Activated CD8-positive, alpha-beta T cell treated with anti-CD3 and anti-CD28 coated beads, Interleukin-2, amount 10 ng/mL, durations not matched to agents 7 days and 5 days (primary cell): ENCODE results near the gene YRDC. TPM values are rescaled to one million over a fixed set of nuclear protein-coding genes. Genes with fewer than 3 reads are reported as not detected.

Experiments used
- ATAC-seq: fragments of 150-1000 bp; cut with Tn5 transposase; one replicate; pipeline ENCODE4 v1.10.0; 2021; ENCODE audit warnings: moderate library complexity
- CTCF ChIA-PET: fragments of 350-600 bp; sonication (Branson Sonifier 250); formaldehyde crosslinking; loops from one replicate; lab custom pipeline; 2021; ENCODE audit warnings: antibody characterized with exemption; lab: Charles Lee
- POLR2A ChIA-PET: fragments of 350-600 bp; sonication (Branson Sonifier 250); formaldehyde crosslinking; loops from one replicate; lab custom pipeline; 2021; ENCODE audit warnings: antibody characterized with exemption; lab: Charles Lee
- DNase-seq: peaks from one replicate; pipeline ENCODE4 v3.0.0-alpha.2; 2020
- H3K27ac Mint-ChIP-seq: one replicate; pipeline ENCODE4 v1.8.0; 2021; ENCODE audit warnings: mild to moderate bottlenecking, mixed read lengths
- H3K27me3 Mint-ChIP-seq: one replicate; pipeline ENCODE4 v1.8.0; 2021; ENCODE audit warnings: low read depth, mixed read lengths
- H3K36me3 Mint-ChIP-seq: one replicate; pipeline ENCODE4 v1.8.0; 2021; ENCODE audit warnings: low read depth, mixed read lengths
- H3K4me1 Mint-ChIP-seq: one replicate; pipeline ENCODE4 v1.8.0; 2021; ENCODE audit warnings: low read depth, mixed read lengths
- H3K4me3 Mint-ChIP-seq: one replicate; pipeline ENCODE4 v1.8.0; 2021; ENCODE audit warnings: mild to moderate bottlenecking, mixed read lengths
- H3K9me3 Mint-ChIP-seq: one replicate; pipeline ENCODE4 v1.8.0; 2022; ENCODE audit warnings: mixed read lengths; ENCODE audit not compliant: insufficient read depth
- total RNA-seq, 2 experiments: library from RNA; stranded (reverse); gene quantifications; one replicate each; pipeline ENCODE4 v1.2.3, GENCODE V29; 2021

YRDC gene, protein sequence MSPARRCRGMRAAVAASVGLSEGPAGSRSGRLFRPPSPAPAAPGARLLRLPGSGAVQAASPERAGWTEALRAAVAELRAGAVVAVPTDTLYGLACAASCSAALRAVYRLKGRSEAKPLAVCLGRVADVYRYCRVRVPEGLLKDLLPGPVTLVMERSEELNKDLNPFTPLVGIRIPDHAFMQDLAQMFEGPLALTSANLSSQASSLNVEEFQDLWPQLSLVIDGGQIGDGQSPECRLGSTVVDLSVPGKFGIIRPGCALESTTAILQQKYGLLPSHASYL
- total RNA-seq: 10 to 100 TPM; 17.1 to 17.3 TPM

DNA sequence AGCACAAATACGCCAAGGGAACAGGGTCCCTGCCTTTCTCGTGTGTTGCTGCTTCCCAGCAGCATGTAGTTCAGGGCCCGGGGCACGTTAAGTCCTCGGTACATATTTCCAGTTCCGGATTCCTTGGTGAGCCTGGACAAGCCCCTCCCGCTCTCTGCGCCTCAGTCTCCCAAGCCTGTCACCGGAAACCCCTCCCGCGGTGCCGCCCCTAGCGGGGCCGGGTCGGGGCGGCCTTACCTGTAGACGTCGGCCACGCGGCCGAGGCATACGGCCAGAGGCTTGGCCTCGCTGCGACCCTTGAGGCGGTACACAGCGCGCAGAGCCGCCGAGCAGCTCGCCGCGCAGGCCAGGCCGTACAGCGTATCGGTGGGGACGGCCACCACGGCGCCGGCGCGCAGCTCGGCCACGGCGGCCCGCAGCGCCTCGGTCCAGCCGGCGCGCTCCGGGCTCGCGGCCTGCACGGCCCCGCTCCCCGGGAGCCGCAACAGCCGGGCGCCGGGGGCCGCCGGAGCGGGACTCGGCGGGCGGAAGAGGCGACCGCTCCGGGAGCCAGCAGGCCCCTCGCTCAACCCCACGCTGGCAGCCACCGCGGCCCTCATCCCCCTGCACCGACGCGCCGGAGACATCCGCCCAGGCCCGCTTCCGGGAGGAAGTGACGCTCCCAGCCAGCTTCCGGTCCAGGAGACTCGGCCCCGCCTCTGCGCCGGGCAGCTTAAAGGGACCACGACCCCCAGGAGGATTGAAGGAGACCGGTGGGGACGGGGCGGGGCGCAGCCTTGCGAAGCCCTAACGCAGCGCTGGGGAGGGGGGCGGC, at the start of gene YRDC, which contains the start of gene C1orf122:
YRDC (minus strand) TSS at position 654 of the 814 bp plus-strand sequence; CDS start at position 626, 28 bp downstream.
C1orf122 (plus strand) TSS at position 236 of the 814 bp plus-strand sequence. CDS start 615 bp downstream, outside the sequence.
- H3K36me3 Mint-ChIP-seq: peaks cover 43% of the 10 kb centered on the region

DNA sequence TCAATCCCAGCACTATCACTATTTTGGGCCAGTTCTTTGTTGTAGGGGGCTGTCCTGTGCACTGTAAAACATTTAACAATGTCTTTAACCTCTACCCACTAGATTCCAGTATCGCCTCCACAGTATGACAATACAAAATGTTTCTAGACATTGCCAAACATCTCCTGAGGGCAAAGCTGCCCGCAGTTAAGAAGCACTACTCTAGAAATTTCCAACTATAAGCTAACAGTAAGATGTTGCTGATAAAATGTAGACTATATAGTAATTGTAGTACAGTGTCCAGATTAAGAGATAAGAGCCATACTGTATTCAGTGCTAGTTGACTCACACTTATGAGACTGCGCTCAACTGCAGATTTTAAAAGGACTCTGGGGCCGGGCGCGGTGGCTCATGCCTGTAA, 46.4 kb upstream of the YRDC start:
- POLR2A ChIA-PET: no interaction called here
- Mint-ChIP-seq H3K27me3 (no peaks in the 10 kb centered on the region), H3K27ac (no peak overlapping the region), H3K36me3 (peaks cover 33% of the 10 kb centered on the region), H3K4me3 (no peak overlapping the region), H3K9me3 (no peaks in the 10 kb centered on the region), H3K4me1 (peaks cover 39% of the 10 kb centered on the region)
- CTCF ChIA-PET: no interaction called here
- no peak for ATAC-seq
- DNase-seq: no peak

More for the DNA sequence above, at the start of gene YRDC, which contains the start of gene C1orf122:
- peak within 1 kb of the TSS; percentile 91 for H3K4me3 Mint-ChIP-seq
- H3K27me3 Mint-ChIP-seq: no peaks in the 10 kb centered on the region
- peak; percentile 95 for DNase-seq
- no peaks in the 10 kb centered on the region for H3K9me3 Mint-ChIP-seq
- peak within 1 kb of the TSS; percentile 98 for H3K27ac Mint-ChIP-seq
- CTCF ChIA-PET: interaction anchor here (0.7 to 3.1 kb wide), 10 partner anchors 15 to 204 kb away, joined by 3 to 44 read pairs (median 3); partner anchors contain the start of genes MTF1 and SF3A3
- POLR2A ChIA-PET: interaction anchor here (0.6 to 2.9 kb wide), 17 partner anchors 10 to 293 kb away, joined by 3 to 19 read pairs (median 4); partner anchors contain the start of genes CDCA8, MEAF6 and MTF1
- peak; percentile 91 for ATAC-seq
- peaks cover 34% of the 10 kb centered on the region for H3K4me1 Mint-ChIP-seq

DNA sequence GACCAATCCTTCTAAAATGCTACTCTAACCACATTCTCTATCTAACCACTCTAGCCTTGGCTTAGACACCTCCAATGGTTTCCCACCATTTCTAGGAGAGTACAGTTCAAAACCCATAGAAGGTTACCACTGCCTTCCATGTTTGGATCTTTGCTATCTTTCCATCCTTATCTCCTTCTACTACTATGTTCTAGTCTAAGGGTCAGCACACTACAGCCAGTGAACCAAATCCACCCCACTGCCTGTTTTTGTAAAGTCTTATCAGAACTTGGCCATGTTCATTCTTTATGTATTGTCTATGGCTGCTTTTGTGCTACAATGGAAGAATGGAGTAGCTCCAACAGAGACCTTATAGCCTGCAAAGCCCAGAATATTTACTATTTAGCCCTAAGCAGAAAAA, 45.1 kb upstream of the YRDC start:
- H3K27me3 Mint-ChIP-seq: no peaks in the 10 kb centered on the region
- POLR2A ChIA-PET: no interaction called here
- no peaks in the 10 kb centered on the region for H3K9me3 Mint-ChIP-seq
- H3K4me3 Mint-ChIP-seq: no peak overlapping the region
- no peak for DNase-seq
- peaks cover 34% of the 10 kb centered on the region for H3K36me3 Mint-ChIP-seq
- peaks cover 36% of the 10 kb centered on the region for H3K4me1 Mint-ChIP-seq
- peak overlapping the region; percentile 53 for H3K27ac Mint-ChIP-seq
- CTCF ChIA-PET: interaction anchor here (0.8 to 1.5 kb wide), 3 partner anchors 36 to 982 kb away, joined by 3 to 4 read pairs (median 3); no protein-coding TSS in a partner anchor
- no peak for ATAC-seq

DNA sequence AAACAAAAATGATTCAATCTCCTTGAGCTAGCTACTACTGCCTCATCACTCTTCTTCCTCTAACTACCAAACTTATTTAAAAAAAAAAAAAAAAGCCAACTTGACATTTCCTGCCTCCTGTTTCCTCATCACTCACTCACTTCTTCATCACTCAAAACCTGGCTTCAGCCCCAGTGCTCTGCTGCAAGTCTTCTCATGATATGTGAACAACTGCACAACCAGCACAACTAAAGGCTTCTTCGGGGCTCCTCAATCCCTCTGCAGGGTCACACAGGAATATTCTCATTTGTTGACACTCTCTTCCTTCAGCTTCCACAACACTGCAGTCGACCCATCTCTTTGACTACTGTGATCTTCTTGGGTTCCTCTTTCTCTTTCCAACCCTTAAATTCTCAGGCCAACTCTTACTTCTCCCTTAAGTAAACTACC, 43.8 kb upstream of the YRDC start:
- no peaks in the 10 kb centered on the region for H3K27me3 Mint-ChIP-seq
- ATAC-seq: no peak
- ChIA-PET CTCF (interaction anchor here (0.7 to 3.3 kb wide), 7 partner anchors 8 to 984 kb away, joined by 3 to 51 read pairs (median 4); partner anchors contain the start of genes MTF1 and YRDC), POLR2A (interaction anchor here (0.6 to 1.6 kb wide), 2 partner anchors 44 to 1991 kb away, joined by 5 to 6 read pairs; partner anchors contain the start of genes C1orf122 and YRDC)
- H3K4me3 Mint-ChIP-seq: no peak overlapping the region
- no peaks in the 10 kb centered on the region for H3K9me3 Mint-ChIP-seq
- DNase-seq: no peak
- H3K4me1 Mint-ChIP-seq: peaks cover 31% of the 10 kb centered on the region
- H3K27ac Mint-ChIP-seq: no peak overlapping the region
- H3K36me3 Mint-ChIP-seq: peaks cover 33% of the 10 kb centered on the region

DNA sequence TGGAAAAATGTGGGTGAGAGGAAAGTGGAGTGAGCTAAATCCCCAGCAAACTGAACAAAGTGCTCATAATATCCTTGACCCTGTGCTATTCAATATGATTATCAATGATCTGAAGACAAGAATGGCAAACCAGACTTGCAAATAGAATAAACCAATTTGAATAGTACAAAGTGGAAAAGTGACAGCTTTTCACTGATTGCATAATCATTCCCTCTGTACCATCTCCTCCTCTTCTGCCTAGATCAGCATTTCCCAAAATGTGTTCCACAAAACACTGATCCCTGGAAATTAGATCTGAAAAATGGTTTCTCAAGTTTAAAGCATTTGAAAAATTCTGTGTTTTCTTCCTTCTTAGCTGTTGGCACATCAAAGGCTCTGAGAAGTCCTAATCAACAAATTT, 43.3 kb upstream of the YRDC start:
- ATAC-seq (no peak), DNase-seq (no peak)
- POLR2A ChIA-PET: interaction anchor here (0.6 to 1.6 kb wide), 3 partner anchors 8 to 197 kb away, joined by 3 to 6 read pairs (median 4); partner anchors contain the start of genes C1orf122, MTF1 and YRDC
- Mint-ChIP-seq H3K36me3 (peaks cover 31% of the 10 kb centered on the region), H3K27me3 (no peaks in the 10 kb centered on the region), H3K4me1 (peaks cover 37% of the 10 kb centered on the region), H3K9me3 (no peaks in the 10 kb centered on the region), H3K27ac (no peak overlapping the region), H3K4me3 (no peak overlapping the region)
- CTCF ChIA-PET: interaction anchor here (0.9 to 3.3 kb wide), 6 partner anchors 8 to 160 kb away, joined by 3 to 51 read pairs (median 6); partner anchors contain the start of gene MTF1

DNA sequence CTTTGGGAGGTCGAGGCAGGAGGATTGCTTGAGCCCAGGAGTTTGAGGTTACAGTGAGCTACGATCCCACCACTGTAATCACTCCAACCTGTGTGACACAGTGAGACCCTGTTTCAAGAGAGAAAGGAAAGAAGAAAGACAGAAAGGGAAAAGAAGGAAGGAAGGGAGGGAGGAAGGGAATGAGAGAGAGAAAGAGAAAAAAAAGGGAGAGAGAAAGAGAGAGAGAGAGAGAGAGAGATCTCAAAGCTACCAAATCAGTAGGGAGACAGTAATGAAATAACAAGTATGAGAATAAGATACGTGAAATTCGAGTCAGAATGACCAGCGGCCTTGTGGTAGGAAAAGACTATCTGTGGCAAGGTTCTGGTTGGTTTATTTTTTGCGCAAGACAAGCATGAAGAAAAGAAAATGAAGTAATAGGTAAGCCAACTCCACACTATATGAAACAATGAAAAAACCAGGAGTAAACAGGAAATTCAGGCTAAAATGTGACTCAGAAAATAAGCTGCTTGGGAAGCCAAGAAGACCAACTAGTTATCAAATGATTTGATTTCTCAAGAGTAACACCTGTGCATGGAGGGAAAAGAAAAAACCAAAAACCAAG, 42.4 kb upstream of the YRDC start:
- ChIA-PET CTCF (interaction anchor here (0.9 to 3.3 kb wide), 5 partner anchors 9 to 159 kb away, joined by 4 to 51 read pairs (median 6); partner anchors contain the start of gene MTF1), POLR2A (interaction anchor here (0.6 to 1.1 kb wide), 3 partner anchors 8 to 11 kb away, joined by 3 to 4 read pairs (median 4); partner anchors contain the start of gene MTF1)
- ATAC-seq (no peak), DNase-seq (no peak)
- Mint-ChIP-seq H3K27ac (no peak overlapping the region), H3K4me3 (no peak overlapping the region), H3K27me3 (no peaks in the 10 kb centered on the region), H3K36me3 (peaks cover 38% of the 10 kb centered on the region), H3K4me1 (peaks cover 44% of the 10 kb centered on the region), H3K9me3 (no peaks in the 10 kb centered on the region)

DNA sequence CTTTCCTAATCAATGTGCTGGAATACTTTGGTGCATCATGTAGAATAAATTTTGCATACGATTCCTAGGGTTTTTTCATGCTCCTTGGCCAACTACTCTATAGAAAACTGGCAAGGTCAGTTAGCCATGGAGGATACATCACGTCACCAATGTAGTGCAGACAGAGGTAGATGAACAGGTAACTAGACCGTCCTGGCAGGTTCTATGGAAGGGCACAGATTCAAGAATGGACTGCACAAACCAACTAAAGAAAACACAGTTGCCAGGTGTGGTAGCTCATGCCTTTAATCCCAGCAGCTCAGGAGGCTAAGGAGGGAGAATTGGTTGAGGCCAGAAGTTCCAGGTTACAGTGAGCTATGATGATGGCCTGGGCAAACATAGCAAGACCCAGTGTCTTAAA, 41.5 kb upstream of the YRDC start:
- ATAC-seq: no peak
- H3K4me3 Mint-ChIP-seq: no peak overlapping the region
- peaks cover 46% of the 10 kb centered on the region for H3K4me1 Mint-ChIP-seq
- no peaks in the 10 kb centered on the region for H3K9me3 Mint-ChIP-seq
- ChIA-PET POLR2A (interaction anchor here (1.1 kb wide), 1 partner anchor 9 kb away, joined by 4 read pairs; the partner anchor contains the start of gene MTF1), CTCF (interaction anchor here (3.3 kb wide), 1 partner anchor 10 kb away, joined by 51 read pairs; the partner anchor contains the start of gene MTF1)
- H3K27ac Mint-ChIP-seq: no peak overlapping the region
- no peak for DNase-seq
- H3K36me3 Mint-ChIP-seq: peaks cover 40% of the 10 kb centered on the region
- H3K27me3 Mint-ChIP-seq: no peaks in the 10 kb centered on the region

DNA sequence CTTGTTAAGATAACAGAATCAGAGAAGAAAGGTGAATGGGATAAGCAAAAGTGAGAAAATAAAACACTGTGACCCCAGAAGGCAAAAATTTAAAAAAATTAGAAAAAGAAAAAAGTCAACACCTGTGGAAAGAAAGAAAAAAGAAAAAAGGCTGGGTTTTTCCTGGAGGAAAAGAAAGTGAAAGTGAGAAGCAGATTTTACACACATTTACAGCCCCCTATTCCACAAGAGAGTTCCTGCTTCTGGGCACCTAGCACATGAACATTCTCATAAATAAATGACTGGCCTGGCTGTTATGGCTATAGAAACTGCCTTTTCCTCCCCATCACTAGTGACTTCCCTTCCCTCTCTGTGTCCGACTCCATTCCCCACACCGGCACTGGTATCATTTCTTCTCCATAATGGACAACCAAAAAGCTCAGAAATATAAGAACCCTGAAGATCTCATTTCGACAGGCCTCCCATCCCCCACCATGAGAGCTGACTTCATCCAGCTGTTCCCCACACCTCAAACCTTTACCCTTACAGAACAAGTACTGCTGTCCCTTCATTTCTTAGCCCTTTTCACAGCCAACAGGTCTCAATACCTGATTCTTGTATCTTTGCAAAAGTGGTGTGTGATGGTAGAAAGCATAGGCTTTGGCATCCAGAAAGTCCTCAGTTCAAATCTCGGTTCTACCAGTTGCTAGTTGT, 38.8 kb upstream of the YRDC start:
- ChIA-PET CTCF (interaction anchor here (0.8 to 4.7 kb wide), 2 partner anchors 14 to 15 kb away, joined by 4 to 51 read pairs; partner anchors contain the start of gene MTF1), POLR2A (interaction anchor here (1.3 kb wide), 1 partner anchor 13 kb away, joined by 3 read pairs; the partner anchor contains the start of gene MTF1)
- peak; percentile 27 for DNase-seq
- H3K27ac Mint-ChIP-seq: peak overlapping the region; percentile 84
- no peaks in the 10 kb centered on the region for H3K27me3 Mint-ChIP-seq
- H3K9me3 Mint-ChIP-seq: no peaks in the 10 kb centered on the region
- ATAC-seq: peak; percentile 54
- peaks cover 31% of the 10 kb centered on the region for H3K36me3 Mint-ChIP-seq
- H3K4me3 Mint-ChIP-seq: peak overlapping the region; percentile 74
- H3K4me1 Mint-ChIP-seq: peaks cover 38% of the 10 kb centered on the region

DNA sequence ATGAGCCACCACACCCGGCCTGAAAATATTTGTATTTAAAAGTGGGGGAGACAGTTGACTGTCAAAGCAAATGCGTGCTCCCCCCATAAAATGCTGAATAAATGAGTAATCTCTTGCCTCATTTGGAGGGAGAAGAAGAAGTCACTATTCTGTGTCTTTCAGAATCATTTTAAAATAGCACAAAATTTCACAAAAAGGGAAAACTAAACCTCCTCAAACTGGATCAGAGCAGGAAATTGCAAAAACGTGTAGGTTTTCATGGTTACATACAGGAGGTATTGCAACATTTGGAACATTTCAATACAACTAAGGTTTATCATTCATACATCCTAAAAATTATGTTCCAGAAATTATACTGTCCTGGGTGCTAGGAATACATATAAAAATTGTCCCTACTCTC, 37.8 kb upstream of the YRDC start:
- H3K27me3 Mint-ChIP-seq: no peaks in the 10 kb centered on the region
- H3K4me3 Mint-ChIP-seq: peak overlapping the region; percentile 74
- POLR2A ChIA-PET: interaction anchor here (0.9 kb wide), 1 partner anchor 38 kb away, joined by 3 read pairs; the partner anchor contains the start of gene C1orf122
- DNase-seq: no peak
- no peaks in the 10 kb centered on the region for H3K9me3 Mint-ChIP-seq
- H3K27ac Mint-ChIP-seq: peak overlapping the region; percentile 31
- H3K4me1 Mint-ChIP-seq: peaks cover 38% of the 10 kb centered on the region
- CTCF ChIA-PET: interaction anchor here (0.8 to 4.7 kb wide), 2 partner anchors 14 to 15 kb away, joined by 4 to 51 read pairs; partner anchors contain the start of gene MTF1
- no peak for ATAC-seq
- peaks cover 31% of the 10 kb centered on the region for H3K36me3 Mint-ChIP-seq

DNA sequence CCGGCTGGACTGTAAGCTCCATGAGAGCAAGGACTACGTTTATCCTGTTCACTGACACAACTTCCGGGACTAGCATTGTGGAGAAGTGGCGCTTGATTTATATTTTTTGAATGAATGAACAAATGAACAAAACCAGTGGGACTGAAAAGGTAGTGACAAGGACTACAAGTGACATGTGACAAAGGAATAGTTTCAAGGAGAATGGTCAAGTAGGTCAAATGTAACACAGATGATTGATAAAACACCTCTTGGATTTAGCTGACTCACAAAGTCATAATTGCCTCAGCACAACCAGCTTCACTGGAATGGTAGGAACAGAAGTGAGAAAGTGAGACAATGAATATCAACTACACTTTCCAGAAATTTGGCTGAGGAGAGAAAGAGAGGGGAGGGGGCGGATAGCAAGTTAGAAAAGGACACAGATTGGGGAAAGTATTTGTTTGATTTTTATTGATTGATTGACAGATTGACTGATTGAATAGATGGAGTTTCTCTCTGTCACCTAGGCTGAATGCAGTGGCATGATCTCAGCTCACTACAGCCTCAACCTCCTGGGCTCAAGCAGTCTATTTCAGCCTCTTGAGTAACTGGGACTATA, 37.1 kb upstream of the YRDC start:
- Mint-ChIP-seq H3K36me3 (peaks cover 34% of the 10 kb centered on the region), H3K27me3 (no peaks in the 10 kb centered on the region), H3K4me3 (no peak overlapping the region), H3K9me3 (no peaks in the 10 kb centered on the region), H3K4me1 (peaks cover 38% of the 10 kb centered on the region), H3K27ac (no peak overlapping the region)
- CTCF ChIA-PET: interaction anchor here (0.6 to 4.7 kb wide), 3 partner anchors 15 to 37 kb away, joined by 3 to 51 read pairs (median 3); partner anchors contain the start of genes C1orf122, MTF1 and YRDC
- DNase-seq: no peak
- ATAC-seq: no peak
- POLR2A ChIA-PET: interaction anchor here (0.9 kb wide), 1 partner anchor 38 kb away, joined by 3 read pairs; the partner anchor contains the start of gene C1orf122
